GM23338 (cell line): Measurements from ENCODE around the gene THRB. TPM values are rescaled to one million over a fixed set of nuclear protein-coding genes. Genes with fewer than 3 reads are reported as not detected.

ENCODE experiments used
- ATAC-seq: fragments of 200-7000 bp; cut with Tn5 transposase; 3 replicates; pipeline ENCODE4 v1.9.1; 2020
- DNase-seq: peaks from one replicate; pipeline ENCODE4 v3.0.0-alpha.2; 2015; ENCODE audit warnings: low spot score
- H2AFZ ChIP-seq: fragments of 200-600 bp; sonication (generic); 2 replicates; pipeline ENCODE4 v1.8.0; 2016; ENCODE audit warnings: antibody characterized with exemption, mild to moderate bottlenecking, moderate library complexity
- H3F3A ChIP-seq: fragments of 200-600 bp; sonication (generic); replicated peaks from 2 replicates; pipeline ENCODE4 v1.8.0; 2017; ENCODE audit warnings: antibody characterized with exemption, mixed run types, low read depth
- H3K27ac ChIP-seq: fragments of 200-600 bp; sonication (generic); 2 replicates; pipeline ENCODE4 v1.6.1; 2016; ENCODE audit warnings: low read depth
- H3K27me3 ChIP-seq: fragments of 200-600 bp; sonication (generic); 2 replicates; pipeline ENCODE4 v1.8.0; 2016; ENCODE audit warnings: mild to moderate bottlenecking, mixed run types, moderate library complexity; ENCODE audit not compliant: insufficient read depth
- H3K36me3 ChIP-seq: fragments of 200-600 bp; sonication (generic); 2 replicates; pipeline ENCODE4 v1.8.0; 2016; ENCODE audit warnings: mild to moderate bottlenecking; ENCODE audit not compliant: insufficient read depth
- H3K4me1 ChIP-seq: fragments of 200-600 bp; sonication (generic); 2 replicates; pipeline ENCODE4 v1.8.0; 2016; ENCODE audit warnings: mild to moderate bottlenecking, moderate library complexity; ENCODE audit not compliant: insufficient read depth
- H3K4me2 ChIP-seq: fragments of 200-600 bp; sonication (generic); 2 replicates; pipeline ENCODE4 v1.7.1; 2017; ENCODE audit warnings: mixed run types
- H3K4me3 ChIP-seq: fragments of 200-600 bp; sonication (generic); 2 replicates; pipeline ENCODE4 v1.6.1; 2016; ENCODE audit warnings: mixed run types
- H3K79me2 ChIP-seq: fragments of 200-600 bp; sonication (generic); replicated peaks from 2 replicates; pipeline ENCODE4 v1.8.0; 2017; ENCODE audit warnings: mild to moderate bottlenecking; ENCODE audit not compliant: insufficient read depth
- H3K9me2 ChIP-seq: fragments of 200-600 bp; sonication (generic); 2 replicates; pipeline ENCODE4 v1.8.0; 2017; ENCODE audit not compliant: insufficient read depth
- H4K20me1 ChIP-seq: fragments of 200-600 bp; sonication (generic); replicated peaks from 2 replicates; pipeline ENCODE4 v1.8.0; 2017; ENCODE audit warnings: mild to moderate bottlenecking; ENCODE audit not compliant: insufficient read depth
- H3K27ac Mint-ChIP-seq: 2 replicates; pipeline ENCODE4 v1.8.0; 2020; ENCODE audit warnings: inconsistent platforms, mild to moderate bottlenecking, moderate library complexity, mixed read lengths
- H3K27me3 Mint-ChIP-seq: 3 replicates; pipeline ENCODE4 v1.8.0; 2022; ENCODE audit warnings: low read depth, mild to moderate bottlenecking, moderate library complexity, mixed read lengths, inconsistent platforms; ENCODE audit not compliant: insufficient read depth, poor library complexity
- H3K36me3 Mint-ChIP-seq: 3 replicates; pipeline ENCODE4 v1.8.0; 2021; ENCODE audit warnings: low read depth, mild to moderate bottlenecking, inconsistent platforms, moderate library complexity, mixed read lengths
- H3K4me1 Mint-ChIP-seq: 3 replicates; pipeline ENCODE4 v1.8.0; 2020; ENCODE audit warnings: mild to moderate bottlenecking, inconsistent platforms, mixed read lengths
- H3K4me3 Mint-ChIP-seq: 3 replicates; pipeline ENCODE4 v1.8.0; 2021; ENCODE audit warnings: moderate library complexity, mild to moderate bottlenecking, inconsistent platforms, mixed read lengths
- H3K9me3 Mint-ChIP-seq: 3 replicates; pipeline ENCODE4 v1.8.0; 2020; ENCODE audit warnings: moderate library complexity, mild to moderate bottlenecking, inconsistent platforms, mixed read lengths
- EZH2 ChIP-seq: fragments of 200-600 bp; sonication (generic); IDR thresholded peaks from one replicate; pipeline ENCODE4 v1.8.0; 2017; ENCODE audit warnings: antibody characterized with exemption, mild to moderate bottlenecking, low read depth; ENCODE audit not compliant: unreplicated experiment
- EZH2phosphoT487 ChIP-seq: fragments of 200-600 bp; sonication (generic); IDR thresholded peaks from one replicate; pipeline ENCODE4 v1.8.1; 2018; ENCODE audit warnings: antibody characterized with exemption; ENCODE audit not compliant: unreplicated experiment
- NANOG ChIP-seq: IDR thresholded peaks from 2 replicates; pipeline ENCODE4 v1.6.1; 2016; ENCODE audit warnings: antibody characterized with exemption, borderline replicate concordance
- STAT1 ChIP-seq: IDR thresholded peaks from one replicate; pipeline ENCODE4 v1.6.1; 2016; ENCODE audit warnings: antibody characterized with exemption; ENCODE audit not compliant: unreplicated experiment
- ZNF114 ChIP-seq: fragments of 250-450 bp; sonication (Bioruptor Pico); IDR thresholded peaks from 2 replicates; pipeline ENCODE4 v1.5.0; 2020; ENCODE audit warnings: mild to moderate bottlenecking, moderate library complexity
- ZNF331 ChIP-seq: fragments of 250-450 bp; sonication (Bioruptor Pico); IDR thresholded peaks from 2 replicates; pipeline ENCODE4 v1.5.0; 2020; ENCODE audit warnings: low read depth, mild to moderate bottlenecking, moderate library complexity
- polyA plus RNA-seq: library from polyadenylated mRNA; unstranded; fragments of >200 nt; fragmentation: Nextera tagmentation; extraction: Ambion mirVana; gene quantifications from 2 replicates; pipeline ENCODE4 v1.2.1, GENCODE V29; 2016
- total RNA-seq: library from RNA; depleted of rRNA; stranded (reverse); fragments of >200 nt; shearing (Covaris generic); gene quantifications from 2 replicates; pipeline ENCODE4 v1.2.3, GENCODE V29; 2014
- TF ChIP-seq, protein P1 (sequence below): fragments of 250-450 bp; sonication (Bioruptor Pico); IDR thresholded peaks from 2 replicates; pipeline ENCODE4 v1.5.0; 2020; ENCODE audit warnings: mild to moderate bottlenecking, moderate library complexity
- TF ChIP-seq, protein P2 (sequence below): IDR thresholded peaks from one replicate; pipeline ENCODE4 v1.6.1; 2018; ENCODE audit warnings: antibody characterized with exemption; ENCODE audit not compliant: unreplicated experiment

THRB gene
- total and polyA plus RNA-seq, 2 experiments from 2014 or later = 1.7 to 3.2 TPM

DNA sequence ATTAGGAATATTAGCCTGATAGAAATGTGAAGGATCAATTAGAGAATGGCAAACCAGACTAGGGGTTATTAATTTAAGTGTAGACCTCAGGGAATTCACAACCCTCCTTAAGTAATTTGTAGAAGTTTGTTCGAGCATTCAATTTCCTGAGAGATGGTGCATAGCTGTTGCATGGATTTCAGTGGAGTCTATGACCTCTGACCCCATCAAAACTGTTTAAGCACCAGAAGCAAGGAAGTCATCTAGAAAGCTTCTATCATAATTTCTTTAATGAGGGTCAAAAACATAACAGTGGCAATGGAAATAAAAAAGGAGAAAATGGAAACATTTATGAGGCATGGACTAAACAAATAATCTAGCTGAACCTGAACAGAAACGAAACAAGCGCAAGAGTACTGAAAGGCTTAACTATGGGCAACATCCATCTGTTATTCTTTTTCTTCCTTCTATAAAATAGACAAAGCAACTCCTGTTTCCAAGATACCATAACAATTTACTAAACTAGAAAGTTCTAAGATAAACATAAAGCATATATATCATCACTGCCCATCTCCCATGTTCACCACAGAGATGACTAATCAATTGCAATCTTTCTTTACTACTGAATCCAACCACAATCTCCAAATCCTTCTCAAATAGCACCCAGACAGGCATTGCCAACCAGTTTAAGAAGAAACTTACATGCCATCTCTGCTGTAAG lies 151.4 kb downstream of the THRB start (continued):
- TF ChIP-seq, protein P1, sequence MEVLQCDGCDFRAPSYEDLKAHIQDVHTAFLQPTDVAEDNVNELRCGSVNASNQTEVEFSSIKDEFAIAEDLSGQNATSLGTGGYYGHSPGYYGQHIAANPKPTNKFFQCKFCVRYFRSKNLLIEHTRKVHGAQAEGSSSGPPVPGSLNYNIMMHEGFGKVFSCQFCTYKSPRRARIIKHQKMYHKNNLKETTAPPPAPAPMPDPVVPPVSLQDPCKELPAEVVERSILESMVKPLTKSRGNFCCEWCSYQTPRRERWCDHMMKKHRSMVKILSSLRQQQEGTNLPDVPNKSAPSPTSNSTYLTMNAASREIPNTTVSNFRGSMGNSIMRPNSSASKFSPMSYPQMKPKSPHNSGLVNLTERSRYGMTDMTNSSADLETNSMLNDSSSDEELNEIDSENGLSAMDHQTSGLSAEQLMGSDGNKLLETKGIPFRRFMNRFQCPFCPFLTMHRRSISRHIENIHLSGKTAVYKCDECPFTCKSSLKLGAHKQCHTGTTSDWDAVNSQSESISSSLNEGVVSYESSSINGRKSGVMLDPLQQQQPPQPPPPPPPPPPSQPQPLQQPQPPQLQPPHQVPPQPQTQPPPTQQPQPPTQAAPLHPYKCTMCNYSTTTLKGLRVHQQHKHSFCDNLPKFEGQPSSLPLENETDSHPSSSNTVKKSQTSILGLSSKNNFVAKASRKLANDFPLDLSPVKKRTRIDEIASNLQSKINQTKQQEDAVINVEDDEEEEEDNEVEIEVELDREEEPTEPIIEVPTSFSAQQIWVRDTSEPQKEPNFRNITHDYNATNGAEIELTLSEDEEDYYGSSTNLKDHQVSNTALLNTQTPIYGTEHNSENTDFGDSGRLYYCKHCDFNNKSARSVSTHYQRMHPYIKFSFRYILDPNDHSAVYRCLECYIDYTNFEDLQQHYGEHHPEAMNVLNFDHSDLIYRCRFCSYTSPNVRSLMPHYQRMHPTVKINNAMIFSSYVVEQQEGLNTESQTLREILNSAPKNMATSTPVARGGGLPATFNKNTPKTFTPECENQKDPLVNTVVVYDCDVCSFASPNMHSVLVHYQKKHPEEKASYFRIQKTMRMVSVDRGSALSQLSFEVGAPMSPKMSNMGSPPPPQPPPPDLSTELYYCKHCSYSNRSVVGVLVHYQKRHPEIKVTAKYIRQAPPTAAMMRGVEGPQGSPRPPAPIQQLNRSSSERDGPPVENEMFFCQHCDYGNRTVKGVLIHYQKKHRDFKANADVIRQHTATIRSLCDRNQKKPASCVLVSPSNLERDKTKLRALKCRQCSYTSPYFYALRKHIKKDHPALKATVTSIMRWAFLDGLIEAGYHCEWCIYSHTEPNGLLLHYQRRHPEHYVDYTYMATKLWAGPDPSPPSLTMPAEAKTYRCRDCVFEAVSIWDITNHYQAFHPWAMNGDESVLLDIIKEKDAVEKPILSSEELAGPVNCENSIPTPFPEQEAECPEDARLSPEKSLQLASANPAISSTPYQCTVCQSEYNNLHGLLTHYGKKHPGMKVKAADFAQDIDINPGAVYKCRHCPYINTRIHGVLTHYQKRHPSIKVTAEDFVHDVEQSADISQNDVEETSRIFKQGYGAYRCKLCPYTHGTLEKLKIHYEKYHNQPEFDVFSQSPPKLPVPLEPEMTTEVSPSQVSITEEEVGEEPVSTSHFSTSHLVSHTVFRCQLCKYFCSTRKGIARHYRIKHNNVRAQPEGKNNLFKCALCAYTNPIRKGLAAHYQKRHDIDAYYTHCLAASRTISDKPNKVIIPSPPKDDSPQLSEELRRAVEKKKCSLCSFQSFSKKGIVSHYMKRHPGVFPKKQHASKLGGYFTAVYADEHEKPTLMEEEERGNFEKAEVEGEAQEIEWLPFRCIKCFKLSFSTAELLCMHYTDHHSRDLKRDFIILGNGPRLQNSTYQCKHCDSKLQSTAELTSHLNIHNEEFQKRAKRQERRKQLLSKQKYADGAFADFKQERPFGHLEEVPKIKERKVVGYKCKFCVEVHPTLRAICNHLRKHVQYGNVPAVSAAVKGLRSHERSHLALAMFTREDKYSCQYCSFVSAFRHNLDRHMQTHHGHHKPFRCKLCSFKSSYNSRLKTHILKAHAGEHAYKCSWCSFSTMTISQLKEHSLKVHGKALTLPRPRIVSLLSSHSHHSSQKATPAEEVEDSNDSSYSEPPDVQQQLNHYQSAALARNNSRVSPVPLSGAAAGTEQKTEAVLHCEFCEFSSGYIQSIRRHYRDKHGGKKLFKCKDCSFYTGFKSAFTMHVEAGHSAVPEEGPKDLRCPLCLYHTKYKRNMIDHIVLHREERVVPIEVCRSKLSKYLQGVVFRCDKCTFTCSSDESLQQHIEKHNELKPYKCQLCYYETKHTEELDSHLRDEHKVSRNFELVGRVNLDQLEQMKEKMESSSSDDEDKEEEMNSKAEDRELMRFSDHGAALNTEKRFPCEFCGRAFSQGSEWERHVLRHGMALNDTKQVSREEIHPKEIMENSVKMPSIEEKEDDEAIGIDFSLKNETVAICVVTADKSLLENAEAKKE (CRISPR knock-in tag) = no peak
- TF ChIP-seq ZNF114 (CRISPR knock-in tag) (no peak), EZH2phosphoT487 (no peak), NANOG (no peak), EZH2 (no peak)

- no peaks in the 10 kb centered on the region for H3K27me3 Mint-ChIP-seq
- Histone ChIP-seq H4K20me1 (no peaks in the 10 kb centered on the region), H3K27me3 (no peaks in the 10 kb centered on the region), H3F3A (no peaks in the 10 kb centered on the region), H3K27ac (no peak overlapping the region), H3K4me1 (no peaks in the 10 kb centered on the region), H3K9me2 (no peaks in the 10 kb centered on the region), H3K79me2 (no peaks in the 10 kb centered on the region), H3K4me3 (no peak overlapping the region), H2AFZ (no peak overlapping the region), H3K36me3 (no peaks in the 10 kb centered on the region), H3K4me2 (no peak overlapping the region)
- H3K4me3 Mint-ChIP-seq = no peak overlapping the region
- H3K4me1 Mint-ChIP-seq = 0 out of 3 replicates have a peak, but pooled peaks cover 3% of the 10 kb centered on the region
- DNase-seq (no peak), ATAC-seq (no peak)
- H3K9me3 Mint-ChIP-seq = no peaks in the 10 kb centered on the region
- no peaks in the 10 kb centered on the region for H3K36me3 Mint-ChIP-seq
- no peak overlapping the region for H3K27ac Mint-ChIP-seq
- TF ChIP-seq NANOG (no peak), STAT1 (no peak), ZNF114 (CRISPR knock-in tag) (no peak), ZNF331 (no peak)
- TF ChIP-seq, protein P2, sequence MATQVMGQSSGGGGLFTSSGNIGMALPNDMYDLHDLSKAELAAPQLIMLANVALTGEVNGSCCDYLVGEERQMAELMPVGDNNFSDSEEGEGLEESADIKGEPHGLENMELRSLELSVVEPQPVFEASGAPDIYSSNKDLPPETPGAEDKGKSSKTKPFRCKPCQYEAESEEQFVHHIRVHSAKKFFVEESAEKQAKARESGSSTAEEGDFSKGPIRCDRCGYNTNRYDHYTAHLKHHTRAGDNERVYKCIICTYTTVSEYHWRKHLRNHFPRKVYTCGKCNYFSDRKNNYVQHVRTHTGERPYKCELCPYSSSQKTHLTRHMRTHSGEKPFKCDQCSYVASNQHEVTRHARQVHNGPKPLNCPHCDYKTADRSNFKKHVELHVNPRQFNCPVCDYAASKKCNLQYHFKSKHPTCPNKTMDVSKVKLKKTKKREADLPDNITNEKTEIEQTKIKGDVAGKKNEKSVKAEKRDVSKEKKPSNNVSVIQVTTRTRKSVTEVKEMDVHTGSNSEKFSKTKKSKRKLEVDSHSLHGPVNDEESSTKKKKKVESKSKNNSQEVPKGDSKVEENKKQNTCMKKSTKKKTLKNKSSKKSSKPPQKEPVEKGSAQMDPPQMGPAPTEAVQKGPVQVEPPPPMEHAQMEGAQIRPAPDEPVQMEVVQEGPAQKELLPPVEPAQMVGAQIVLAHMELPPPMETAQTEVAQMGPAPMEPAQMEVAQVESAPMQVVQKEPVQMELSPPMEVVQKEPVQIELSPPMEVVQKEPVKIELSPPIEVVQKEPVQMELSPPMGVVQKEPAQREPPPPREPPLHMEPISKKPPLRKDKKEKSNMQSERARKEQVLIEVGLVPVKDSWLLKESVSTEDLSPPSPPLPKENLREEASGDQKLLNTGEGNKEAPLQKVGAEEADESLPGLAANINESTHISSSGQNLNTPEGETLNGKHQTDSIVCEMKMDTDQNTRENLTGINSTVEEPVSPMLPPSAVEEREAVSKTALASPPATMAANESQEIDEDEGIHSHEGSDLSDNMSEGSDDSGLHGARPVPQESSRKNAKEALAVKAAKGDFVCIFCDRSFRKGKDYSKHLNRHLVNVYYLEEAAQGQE = no peak
Measured at GRCh38 chr3:24342275-24342674, 152.4 kb downstream of the THRB start.
